OCI-LY7 (cell line): Measurements from ENCODE around the gene SPECC1L. TPM values are rescaled to one million over a fixed set of nuclear protein-coding genes. Genes with fewer than 3 reads are reported as not detected.

ENCODE experiments used
- BruUV-seq: library from RNA; stranded (reverse); fragments of 400-500 nt; replicated peaks from 2 replicates; lab custom pipeline; 2021; lab: Mats Ljungman, UMichigan
- CTCF ChIA-PET: fragments of 300-600 bp; sonication (Branson Sonifier 250); formaldehyde crosslinking; loops from one replicate; lab custom pipeline; 2022; ENCODE audit warnings: antibody characterized with exemption; ENCODE audit not compliant: unreplicated experiment; lab: Charles Lee
- POLR2A ChIA-PET: fragments of 300-600 bp; sonication (Branson Sonifier 250); formaldehyde crosslinking; loops from one replicate; lab custom pipeline; 2022; ENCODE audit warnings: antibody characterized with exemption; lab: Charles Lee
- DNase-seq: peaks from one replicate; pipeline ENCODE4 v3.0.0-alpha.2; 2015; ENCODE audit warnings: low spot score
- H2AFZ ChIP-seq: fragments of 200-600 bp; sonication (generic), shearing (Covaris generic); 2 replicates; pipeline ENCODE4 v1.6.1; 2014; ENCODE audit warnings: mild to moderate bottlenecking, antibody characterized with exemption, low read length, moderate library complexity
- H3K27ac ChIP-seq: fragments of 200-600 bp; sonication (generic); 2 replicates; pipeline ENCODE4 v1.5.1; 2014; ENCODE audit warnings: mixed run types, low read depth, mild to moderate bottlenecking, moderate library complexity, low read length, inconsistent platforms; ENCODE audit not compliant: poor library complexity, severe bottlenecking
- H3K36me3 ChIP-seq: fragments of 200-600 bp; sonication (generic); 2 replicates; pipeline ENCODE4 v1.6.1; 2014; ENCODE audit warnings: mild to moderate bottlenecking, antibody characterized with exemption, low read length, moderate library complexity, mixed read lengths; ENCODE audit not compliant: insufficient read depth
- H3K4me1 ChIP-seq: fragments of 200-600 bp; sonication (generic); 2 replicates; pipeline ENCODE4 v1.5.1; 2014; ENCODE audit warnings: mild to moderate bottlenecking, low read length; ENCODE audit not compliant: insufficient read depth, poor library complexity, severe bottlenecking
- H3K4me2 ChIP-seq: fragments of 200-600 bp; sonication (generic); 2 replicates; pipeline ENCODE4 v1.6.1; 2014; ENCODE audit warnings: mild to moderate bottlenecking, low read length
- H3K4me3 ChIP-seq: fragments of 200-600 bp; sonication (generic); 2 replicates; pipeline ENCODE4 v1.5.1; 2014; ENCODE audit warnings: mild to moderate bottlenecking, low read depth, low read length; ENCODE audit not compliant: poor library complexity, severe bottlenecking
- H3K79me2 ChIP-seq: fragments of 200-600 bp; sonication (generic); 2 replicates; pipeline ENCODE4 v1.6.1; 2016; ENCODE audit warnings: low read depth, mild to moderate bottlenecking, low read length, moderate library complexity, mixed read lengths; ENCODE audit not compliant: insufficient read depth
- H3K9me2 ChIP-seq: fragments of 200-600 bp; sonication (generic); 2 replicates; pipeline ENCODE4 v1.6.1; 2016; ENCODE audit warnings: mild to moderate bottlenecking, low read length, mixed read lengths; ENCODE audit not compliant: insufficient read depth
- H3K9me3 ChIP-seq: fragments of 200-600 bp; sonication (generic); 2 replicates; pipeline ENCODE4 v1.6.1; 2014; ENCODE audit warnings: mild to moderate bottlenecking, mixed run types, low read length, mixed read lengths
- H4K20me1 ChIP-seq: fragments of 200-600 bp; sonication (generic); 2 replicates; pipeline ENCODE4 v1.6.1; 2014; ENCODE audit warnings: mild to moderate bottlenecking, antibody characterized with exemption, low read length, moderate library complexity, mixed read lengths; ENCODE audit not compliant: insufficient read depth
- CTCF ChIP-seq: fragments of 200-600 bp; sonication (generic); conservative IDR thresholded peaks from 2 replicates; pipeline ENCODE4 v1.5.1; 2014; ENCODE audit warnings: mild to moderate bottlenecking, antibody characterized with exemption, low read length, moderate library complexity, mixed read lengths
- EZH2phosphoT487 ChIP-seq: fragments of 200-600 bp; sonication (generic); IDR thresholded peaks from 2 replicates; pipeline ENCODE4 v1.6.1; 2018; ENCODE audit warnings: low read depth, borderline replicate concordance, mild to moderate bottlenecking, mixed run types, antibody characterized with exemption, low read length, moderate library complexity, mixed read lengths
- intact Hi-C: fragments of 100-400 bp; cut with micrococcal nuclease; formaldehyde crosslinking; loops from one replicate; pipeline ENCODE4 v1.10.0; 2022; ENCODE audit not compliant: unreplicated experiment
- total RNA-seq, 2 experiments: library from RNA; depleted of rRNA in 1 of 2; stranded (reverse); fragments of >200 nt in 1 of 2; shearing (Covaris generic) in 1 of 2; gene quantifications; 2 replicates each; pipeline ENCODE4 v1.2.3, GENCODE V29; 2014 to 2022

Gene SPECC1L
- total RNA-seq, 2 experiments from 2014 or later = 47.0 to 66.2 TPM

- no TSS peak for BruUV-seq
- CTCF ChIA-PET = interaction anchor here (0.6 kb wide), 1 partner anchor 16 kb away, joined by 3 read pairs; no protein-coding TSS in a partner anchor
- peak; percentile 61 for DNase-seq
- H3K9me3 ChIP-seq = no peaks in the 10 kb centered on the region
- no peak overlapping the region for H3K4me2 ChIP-seq
- intact Hi-C loops = no loop called here
- H3K4me1 ChIP-seq = no peaks in the 10 kb centered on the region
- H3K79me2 ChIP-seq = no peaks in the 10 kb centered on the region
- no peak overlapping the region for H3K4me3 ChIP-seq
- H3K9me2 ChIP-seq = no peaks in the 10 kb centered on the region
- no peak overlapping the region for H2AFZ ChIP-seq
- POLR2A ChIA-PET = interaction anchor here (0.5 to 1.0 kb wide), 4 partner anchors 10 to 841 kb away, joined by 3 to 7 read pairs (median 4); no protein-coding TSS in a partner anchor
- H3K36me3 ChIP-seq = no peaks in the 10 kb centered on the region
- H4K20me1 ChIP-seq = no peaks in the 10 kb centered on the region
- H3K27ac ChIP-seq = no peak overlapping the region
- TF ChIP-seq EZH2phosphoT487 = no peak
- TF ChIP-seq CTCF = peak; percentile 69
Measured at GRCh38 chr22:24230911-24231656, 39.5 kb upstream of the SPECC1L start.

- H3K36me3 ChIP-seq = no peaks in the 10 kb centered on the region
- POLR2A ChIA-PET = interaction anchor here (0.8 kb wide), 1 partner anchor 840 kb away, joined by 7 read pairs; no protein-coding TSS in a partner anchor
- no peaks in the 10 kb centered on the region for H4K20me1 ChIP-seq
- H3K4me1 ChIP-seq = no peaks in the 10 kb centered on the region
- no peak for DNase-seq
- H2AFZ ChIP-seq = no peak overlapping the region
- no peak overlapping the region for H3K4me2 ChIP-seq
- intact Hi-C loops = no loop called here
- H3K9me2 ChIP-seq = no peaks in the 10 kb centered on the region
- TF ChIP-seq CTCF (no peak), EZH2phosphoT487 (no peak)
- H3K9me3 ChIP-seq = no peaks in the 10 kb centered on the region
- CTCF ChIA-PET = no interaction called here
- H3K79me2 ChIP-seq = no peaks in the 10 kb centered on the region
- BruUV-seq = no TSS peak
- H3K4me3 ChIP-seq = no peak overlapping the region
- H3K27ac ChIP-seq = no peak overlapping the region
Measured at GRCh38 chr22:24231706-24232105, 38.9 kb upstream of the SPECC1L start.

GRCh38 chr22:24232124-24232523 lies 38.5 kb upstream of the SPECC1L start:
- Histone ChIP-seq H3K4me3 (no peak overlapping the region), H3K4me2 (no peak overlapping the region), H3K4me1 (no peaks in the 10 kb centered on the region), H3K9me2 (no peaks in the 10 kb centered on the region), H3K36me3 (no peaks in the 10 kb centered on the region), H2AFZ (no peak overlapping the region), H3K27ac (no peak overlapping the region), H3K9me3 (no peaks in the 10 kb centered on the region), H3K79me2 (no peaks in the 10 kb centered on the region), H4K20me1 (no peaks in the 10 kb centered on the region)
- no peak for DNase-seq
- TF ChIP-seq CTCF (no peak), EZH2phosphoT487 (no peak)
- ChIA-PET POLR2A (interaction anchor here (0.8 kb wide), 1 partner anchor 840 kb away, joined by 7 read pairs; no protein-coding TSS in a partner anchor), CTCF (no interaction called here)
- intact Hi-C loops = no loop called here
- BruUV-seq = no TSS peak
